ENCODE results near the gene IFNL3. TPM values are rescaled to one million over a fixed set of nuclear protein-coding genes. Genes with fewer than 3 reads are reported as not detected.

The IFNL3 gene
- polyA plus RNA-seq, 1 donor (not counting 4 experiments of a cell fraction or from before 2014, with no cell fraction given): not detected

- Histone ChIP-seq H4K20me1 (ENCODE audit: control insufficient read depth, extremely low read depth, insufficient read depth, low read length) (no peaks in the 10 kb centered on the region), H3K27ac (ENCODE audit: control insufficient read depth, insufficient read depth, low read length) (no peak overlapping the region), H3K9ac (ENCODE audit: control insufficient read depth, extremely low read depth, insufficient read depth, low read length) (no peak overlapping the region), H3K4me1 (ENCODE audit: control insufficient read depth, extremely low read depth, insufficient read depth, low read length) (no peaks in the 10 kb centered on the region), H3K36me3 (ENCODE audit: control insufficient read depth in 2 of 2, extremely low read depth in 1 of 2, insufficient read depth in 2 of 2, low read length in 2 of 2) (no peaks in the 10 kb centered on the region), H2AFZ (ENCODE audit: control insufficient read depth, low read length) (no peak overlapping the region), H3K4me2 (ENCODE audit: control insufficient read depth, extremely low read depth, insufficient read depth, low read depth, low read length) (no peak overlapping the region), H3K27me3 (ENCODE audit: control insufficient read depth, extremely low read depth, insufficient read depth, low read length) (peaks cover 10% of the 10 kb centered on the region), H3K4me3 (ENCODE audit: control insufficient read depth in 2 of 3, extremely low read depth in 1 of 3, insufficient read depth in 2 of 3, low read depth in 1 of 3, low read length in 3 of 3) (no peak overlapping the region), H3K9me3 (ENCODE audit: control insufficient read depth, low read depth, low read length) (no peaks in the 10 kb centered on the region), H3K79me2 (ENCODE audit: control insufficient read depth, insufficient read depth, low read length) (no peaks in the 10 kb centered on the region), H3K9me1 (ENCODE audit: control insufficient read depth, extremely low read depth, insufficient read depth, low read length) (no peaks in the 10 kb centered on the region)
- DNase-seq (ENCODE audit: low read depth, low spot score): no peak
- dilution Hi-C loops (cut with MboI; ENCODE audit: extremely low pct_ligation_motif_present, low sequenced_read_pairs): no loop called here
- TF ChIP-seq EZH2 (IDR thresholded peaks at IDR 0.05; ENCODE audit: low read length) (no peak), CTCF (optimal IDR thresholded peaks at IDR 0.05 in 1 of 3, IDR thresholded peaks at IDR 0.05 in 1 of 3, conservative IDR thresholded peaks at IDR 0.05 in 1 of 3; ENCODE audit: extremely low read depth in 1 of 3, insufficient read depth in 2 of 3, low read length in 3 of 3) (no peak)
- no peak for FAIRE-seq
These were observed 35.6 kb downstream of the IFNL3 start for GRCh38 chr19:39209196-39209595.

GRCh38 chr19:39208175-39208795 lies 36.5 kb downstream of the IFNL3 start:
- Histone ChIP-seq H3K9me3 (ENCODE audit: control insufficient read depth, low read depth, low read length) (no peaks in the 10 kb centered on the region), H3K27ac (ENCODE audit: control insufficient read depth, insufficient read depth, low read length) (no peak overlapping the region), H3K4me1 (ENCODE audit: control insufficient read depth, extremely low read depth, insufficient read depth, low read length) (no peaks in the 10 kb centered on the region), H4K20me1 (ENCODE audit: control insufficient read depth, extremely low read depth, insufficient read depth, low read length) (no peaks in the 10 kb centered on the region), H3K36me3 (ENCODE audit: control insufficient read depth in 2 of 2, extremely low read depth in 1 of 2, insufficient read depth in 2 of 2, low read length in 2 of 2) (no peaks in the 10 kb centered on the region), H3K4me3 (ENCODE audit: control insufficient read depth in 2 of 3, extremely low read depth in 1 of 3, insufficient read depth in 2 of 3, low read depth in 1 of 3, low read length in 3 of 3) (no peak overlapping the region), H3K4me2 (ENCODE audit: control insufficient read depth, extremely low read depth, insufficient read depth, low read depth, low read length) (no peak overlapping the region), H3K27me3 (ENCODE audit: control insufficient read depth, extremely low read depth, insufficient read depth, low read length) (peaks cover 20% of the 10 kb centered on the region), H3K9me1 (ENCODE audit: control insufficient read depth, extremely low read depth, insufficient read depth, low read length) (no peaks in the 10 kb centered on the region), H3K79me2 (ENCODE audit: control insufficient read depth, insufficient read depth, low read length) (no peaks in the 10 kb centered on the region), H2AFZ (ENCODE audit: control insufficient read depth, low read length) (no peak overlapping the region), H3K9ac (ENCODE audit: control insufficient read depth, extremely low read depth, insufficient read depth, low read length) (no peak overlapping the region)
- FAIRE-seq (no peak), DNase-seq (ENCODE audit: low read depth, low spot score) (no peak)
- TF ChIP-seq CTCF (optimal IDR thresholded peaks at IDR 0.05 in 1 of 3, IDR thresholded peaks at IDR 0.05 in 1 of 3, conservative IDR thresholded peaks at IDR 0.05 in 1 of 3; ENCODE audit: extremely low read depth in 1 of 3, insufficient read depth in 2 of 3, low read length in 3 of 3): no peak
- dilution Hi-C loops (cut with MboI; ENCODE audit: extremely low pct_ligation_motif_present, low sequenced_read_pairs): no loop called here

Data from keratinocyte (primary cell).